ENCODE data around the gene CTCF. TPM values are rescaled to one million over a fixed set of nuclear protein-coding genes. Genes with fewer than 3 reads are reported as not detected.
A peak's percentile ranks its signal among the peaks of the same experiment; 100 is the strongest.

Gene CTCF
- total and polyA plus RNA-seq, 4 experiments from 2014 or later: 26.5 to 85.7 (median 71.2) TPM

- Mint-ChIP-seq H3K27ac (peak overlapping the region; percentile 38 to 89 (median 83)), H3K36me3 (peaks cover 14 to 28% of the 10 kb centered on the region in 2 donors), H3K27me3 (no peaks in the 10 kb centered on the region), H3K9me3 (no peaks in the 10 kb centered on the region), H3K4me1 (peaks cover 20 to 67% (median 38%) of the 10 kb centered on the region in 4 donors), H3K4me3 (peak overlapping the region; percentile 67 to 84 (median 80))
- no peak for DNase-seq
- Histone ChIP-seq H3K9me3 (ENCODE audit: control insufficient read depth in 1 of 2, low read length in 2 of 2) (no peaks in the 10 kb centered on the region), H3K27me3 (ENCODE audit: insufficient read depth, low read length) (no peaks in the 10 kb centered on the region), H3K36me3 (ENCODE audit: insufficient read depth, low read length) (no peaks in the 10 kb centered on the region), H3K27ac (ENCODE audit: low read depth, low read length) (peak overlapping the region; percentile 84), H3K4me3 (ENCODE audit: low read length in 2 of 2) (no peak overlapping the region), H3K4me1 (ENCODE audit: insufficient read depth, low read length) (peaks cover 38% of the 10 kb centered on the region)
- ChIA-PET POLR2A (ENCODE audit: partially characterized antibody) (interaction anchor here (0.6 to 20.3 kb wide), 8 partner anchors 8 to 121 kb away, joined by 3 to 706 read pairs (median 12); partner anchors contain the start of genes ACD, ATP6V0D1, CARMIL2 and CTCF), CTCF (ENCODE audit: partially characterized antibody) (interaction anchor here (0.6 to 11.4 kb wide), 3 partner anchors 8 to 301 kb away, joined by 3 to 125 read pairs (median 22); no protein-coding TSS in a partner anchor)
- intact Hi-C loops (cut with micrococcal nuclease): no loop called here
These were observed 23.1 kb upstream of the CTCF start for GRCh38 chr16:67539271-67539670.

DNA sequence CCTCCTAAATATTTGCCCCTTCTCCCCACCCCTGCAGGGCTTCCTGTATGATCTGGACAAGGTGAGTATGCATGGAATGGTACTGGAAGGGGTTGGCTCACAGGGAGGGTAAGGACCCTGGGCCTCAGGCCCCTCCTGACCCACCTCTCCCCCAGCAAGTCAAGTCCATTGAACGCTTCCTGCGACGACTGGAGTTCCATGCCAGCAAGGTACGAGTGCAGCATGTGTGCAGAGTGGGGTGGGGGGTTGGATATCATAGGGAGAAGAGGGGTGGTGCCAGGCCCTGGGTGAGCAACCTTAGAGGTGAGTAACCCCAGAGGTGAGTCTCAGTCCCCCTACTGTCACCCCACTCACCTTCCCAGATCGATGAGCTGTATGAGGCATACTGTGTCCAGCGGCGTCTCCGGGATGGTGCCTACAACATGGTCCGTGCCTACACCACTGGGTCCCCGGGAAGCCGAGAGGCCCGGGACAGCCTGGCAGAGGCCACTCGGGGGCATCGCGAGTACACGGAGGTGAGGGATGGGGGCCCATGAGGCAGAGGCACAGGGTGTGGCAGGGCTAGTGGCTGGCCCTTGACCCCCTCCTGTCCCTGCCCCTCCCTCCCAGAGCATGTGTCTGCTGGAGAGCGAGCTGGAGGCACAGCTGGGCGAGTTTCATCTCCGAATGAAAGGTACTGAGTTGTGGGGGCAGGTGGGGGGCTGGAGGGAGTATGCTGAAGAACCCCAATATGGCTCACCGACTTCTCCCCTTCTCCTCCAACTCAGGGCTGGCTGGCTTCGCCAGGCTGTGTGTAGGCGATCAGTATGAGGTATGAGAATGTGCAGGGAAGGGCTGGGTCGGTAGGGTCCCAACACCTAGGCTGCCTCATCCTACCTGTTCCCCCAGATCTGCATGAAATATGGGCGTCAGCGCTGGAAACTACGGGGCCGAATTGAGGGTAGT is 22.4 kb upstream of the CTCF start:
- intact Hi-C loops (cut with micrococcal nuclease): no loop called here
- H3K4me1 Mint-ChIP-seq: peaks cover 18 to 66% (median 37%) of the 10 kb centered on the region in 4 donors

GRCh38 chr16:67540756-67541155 is 21.6 kb upstream of the CTCF start:
- H3K9me3 ChIP-seq (ENCODE audit: control insufficient read depth in 1 of 2, low read length in 2 of 2): no peaks in the 10 kb centered on the region
- POLR2A ChIA-PET (ENCODE audit: partially characterized antibody): interaction anchor here (1.3 to 20.3 kb wide), 5 partner anchors 11 to 119 kb away, joined by 3 to 706 read pairs (median 8); partner anchors contain the start of genes ACD, CARMIL2 and CTCF
- Mint-ChIP-seq H3K36me3 (peaks cover 14 to 28% of the 10 kb centered on the region in 2 donors), H3K27ac (peak overlapping the region; percentile 6 to 84 (median 74)), H3K4me3 (peak overlapping the region in 4 of 8 donors; percentile 27 to 55 (median 48)), H3K9me3 (no peaks in the 10 kb centered on the region), H3K27me3 (no peaks in the 10 kb centered on the region), H3K4me1 (peaks cover 18 to 66% (median 34%) of the 10 kb centered on the region in 4 donors)
- H3K27me3 ChIP-seq (ENCODE audit: insufficient read depth, low read length): no peaks in the 10 kb centered on the region
- H3K36me3 ChIP-seq (ENCODE audit: insufficient read depth, low read length): no peaks in the 10 kb centered on the region
- H3K27ac ChIP-seq (ENCODE audit: low read depth, low read length): no peak overlapping the region
- H3K4me3 ChIP-seq (ENCODE audit: low read length in 2 of 2): no peak overlapping the region
- H3K4me1 ChIP-seq (ENCODE audit: insufficient read depth, low read length): peaks cover 38% of the 10 kb centered on the region
- no peak for DNase-seq
- intact Hi-C loops (cut with micrococcal nuclease): no loop called here
- CTCF ChIA-PET (ENCODE audit: partially characterized antibody): interaction anchor here (1.0 to 11.4 kb wide), 4 partner anchors 19 to 128 kb away, joined by 3 to 125 read pairs (median 6); partner anchors contain the start of gene CARMIL2

More for the DNA sequence above, 22.4 kb upstream of the CTCF start:
- Mint-ChIP-seq H3K36me3 (peaks cover 14 to 28% of the 10 kb centered on the region in 2 donors), H3K27ac (peak overlapping the region; percentile 37 to 89 (median 73)), H3K9me3 (no peaks in the 10 kb centered on the region), H3K27me3 (no peaks in the 10 kb centered on the region), H3K4me3 (peak overlapping the region in 5 of 8 donors; percentile 67 to 83 (median 80))
- ChIA-PET POLR2A (ENCODE audit: partially characterized antibody) (interaction anchor here (1.0 to 20.3 kb wide), 6 partner anchors 7 to 120 kb away, joined by 4 to 706 read pairs (median 24); partner anchors contain the start of genes ACD, ATP6V0D1, CARMIL2 and CTCF), CTCF (ENCODE audit: partially characterized antibody) (interaction anchor here (1.0 to 11.4 kb wide), 3 partner anchors 19 to 129 kb away, joined by 3 to 125 read pairs (median 8); partner anchors contain the start of gene CARMIL2)
- H3K4me1 ChIP-seq (ENCODE audit: insufficient read depth, low read length): peaks cover 38% of the 10 kb centered on the region
- no peaks in the 10 kb centered on the region for H3K36me3 ChIP-seq (ENCODE audit: insufficient read depth, low read length)
- H3K9me3 ChIP-seq (ENCODE audit: control insufficient read depth in 1 of 2, low read length in 2 of 2): no peaks in the 10 kb centered on the region
- no peaks in the 10 kb centered on the region for H3K27me3 ChIP-seq (ENCODE audit: insufficient read depth, low read length)
- no peak for DNase-seq
- no peak overlapping the region for H3K27ac ChIP-seq (ENCODE audit: low read depth, low read length)
- no peak overlapping the region for H3K4me3 ChIP-seq (ENCODE audit: low read length in 2 of 2)

DNA sequence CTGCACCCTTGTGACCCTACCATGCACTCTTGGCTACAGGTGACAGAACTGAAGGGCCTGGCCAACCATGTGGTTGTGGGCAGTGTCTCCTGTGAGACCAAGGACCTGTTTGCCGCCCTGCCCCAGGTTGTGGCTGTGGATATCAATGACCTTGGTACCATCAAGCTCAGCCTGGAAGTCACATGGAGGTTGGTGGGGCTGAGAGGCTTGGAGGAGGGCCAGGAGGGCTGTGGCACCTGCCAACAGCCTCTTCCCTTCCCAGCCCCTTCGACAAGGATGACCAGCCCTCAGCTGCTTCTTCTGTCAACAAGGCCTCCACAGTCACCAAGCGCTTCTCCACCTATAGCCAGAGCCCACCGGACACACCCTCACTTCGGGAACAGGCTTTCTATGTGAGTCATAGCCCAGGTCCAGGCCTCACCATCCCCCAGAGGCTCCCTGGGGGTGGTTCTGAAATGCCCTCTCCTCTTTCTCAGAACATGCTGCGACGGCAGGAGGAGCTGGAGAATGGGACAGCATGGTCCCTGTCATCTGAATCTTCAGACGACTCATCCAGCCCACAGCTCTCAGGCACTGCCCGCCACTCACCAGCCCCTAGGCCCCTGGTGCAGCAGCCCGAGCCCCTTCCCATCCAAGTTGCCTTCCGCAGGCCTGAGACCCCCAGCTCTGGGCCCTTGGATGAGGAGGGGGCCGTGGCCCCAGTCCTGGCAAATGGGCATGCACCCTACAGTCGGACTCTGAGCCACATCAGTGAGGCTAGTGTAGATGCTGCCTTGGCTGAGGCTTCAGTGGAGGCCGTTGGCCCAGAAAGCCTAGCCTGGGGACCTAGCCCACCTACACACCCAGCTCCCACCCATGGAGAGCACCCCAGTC is 20.7 kb upstream of the CTCF start:
- intact Hi-C loops (cut with micrococcal nuclease): no loop called here
- peaks cover 18 to 66% (median 33%) of the 10 kb centered on the region in 4 donors for H3K4me1 Mint-ChIP-seq

GRCh38 chr16:67542464-67542863 is 19.9 kb upstream of the CTCF start:
- Histone ChIP-seq H3K4me1 (ENCODE audit: insufficient read depth, low read length) (peaks cover 45% of the 10 kb centered on the region), H3K27ac (ENCODE audit: low read depth, low read length) (peak overlapping the region; percentile 15), H3K27me3 (ENCODE audit: insufficient read depth, low read length) (no peaks in the 10 kb centered on the region), H3K4me3 (ENCODE audit: low read length in 2 of 2) (no peak overlapping the region), H3K9me3 (ENCODE audit: control insufficient read depth in 1 of 2, low read length in 2 of 2) (no peaks in the 10 kb centered on the region), H3K36me3 (ENCODE audit: insufficient read depth, low read length) (no peaks in the 10 kb centered on the region)
- DNase-seq: peak; percentile 77 to 92 (median 83)
- ChIA-PET POLR2A (ENCODE audit: partially characterized antibody) (interaction anchor here (1.4 to 20.3 kb wide), 4 partner anchors 12 to 118 kb away, joined by 4 to 706 read pairs (median 13); partner anchors contain the start of genes ACD, CARMIL2 and CTCF), CTCF (ENCODE audit: partially characterized antibody) (interaction anchor here (1.3 to 9.3 kb wide), 3 partner anchors 21 to 103 kb away, joined by 5 to 329 read pairs (median 5); partner anchors contain the start of genes CARMIL2 and CTCF)
- peaks cover 24 to 67% (median 35%) of the 10 kb centered on the region in 4 donors for H3K4me1 Mint-ChIP-seq
- no peaks in the 10 kb centered on the region for H3K9me3 Mint-ChIP-seq
- intact Hi-C loops (cut with micrococcal nuclease): no loop called here
- H3K4me3 Mint-ChIP-seq: peak overlapping the region in 3 of 8 donors; percentile 2 to 40 (median 10)
- H3K27me3 Mint-ChIP-seq: no peaks in the 10 kb centered on the region
- peak overlapping the region; percentile 57 to 91 (median 85) for H3K27ac Mint-ChIP-seq
- H3K36me3 Mint-ChIP-seq: peaks cover 14 to 32% of the 10 kb centered on the region in 2 donors

More for the DNA sequence above, 20.7 kb upstream of the CTCF start:
- Histone ChIP-seq H3K27me3 (ENCODE audit: insufficient read depth, low read length) (no peaks in the 10 kb centered on the region), H3K9me3 (ENCODE audit: control insufficient read depth in 1 of 2, low read length in 2 of 2) (no peaks in the 10 kb centered on the region), H3K4me1 (ENCODE audit: insufficient read depth, low read length) (peaks cover 40% of the 10 kb centered on the region), H3K27ac (ENCODE audit: low read depth, low read length) (peak overlapping the region; percentile 15), H3K36me3 (ENCODE audit: insufficient read depth, low read length) (no peaks in the 10 kb centered on the region), H3K4me3 (ENCODE audit: low read length in 2 of 2) (no peak overlapping the region)
- POLR2A ChIA-PET (ENCODE audit: partially characterized antibody): interaction anchor here (0.6 to 20.3 kb wide), 8 partner anchors 12 to 125 kb away, joined by 3 to 706 read pairs (median 4); partner anchors contain the start of genes ACD, C16orf86, CARMIL2 and CTCF
- Mint-ChIP-seq H3K27ac (peak overlapping the region; percentile 74 to 91 (median 85)), H3K4me3 (peak overlapping the region in 3 of 8 donors; percentile 2 to 39 (median 7)), H3K36me3 (peaks cover 14 to 32% of the 10 kb centered on the region in 2 donors), H3K9me3 (no peaks in the 10 kb centered on the region), H3K27me3 (no peaks in the 10 kb centered on the region)
- DNase-seq: no peak
- CTCF ChIA-PET (ENCODE audit: partially characterized antibody): interaction anchor here (1.2 to 2.3 kb wide), 4 partner anchors 20 to 127 kb away, joined by 3 to 8 read pairs (median 5); partner anchors contain the start of genes ATP6V0D1 and CTCF

DNA sequence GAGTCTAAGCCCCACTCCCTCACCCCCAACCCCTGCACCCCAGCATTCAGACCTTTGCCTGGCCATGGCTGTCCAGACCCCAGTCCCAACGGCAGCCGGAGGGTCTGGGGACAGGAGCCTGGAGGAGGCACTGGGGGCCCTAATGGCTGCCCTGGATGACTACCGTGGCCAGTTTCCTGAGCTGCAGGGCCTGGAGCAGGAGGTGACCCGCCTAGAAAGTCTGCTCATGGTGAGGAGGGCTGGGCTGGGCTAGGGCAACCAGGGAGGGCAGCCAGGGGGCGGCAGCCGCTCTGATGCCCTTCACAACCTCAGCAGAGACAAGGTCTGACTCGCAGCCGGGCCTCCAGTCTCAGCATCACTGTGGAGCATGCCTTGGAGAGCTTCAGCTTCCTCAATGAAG is 19.3 kb upstream of the CTCF start:
- no peak for DNase-seq
- Mint-ChIP-seq H3K36me3 (peaks cover 14 to 33% of the 10 kb centered on the region in 2 donors), H3K4me1 (peaks cover 29 to 73% (median 40%) of the 10 kb centered on the region in 4 donors), H3K4me3 (peak overlapping the region in 1 of 8 donors; percentile 10), H3K27ac (peak overlapping the region in 4 of 7 donors; percentile 50 to 88 (median 81)), H3K9me3 (no peaks in the 10 kb centered on the region), H3K27me3 (no peaks in the 10 kb centered on the region)
- CTCF ChIA-PET (ENCODE audit: partially characterized antibody): interaction anchor here (1.4 to 9.3 kb wide), 5 partner anchors 16 to 103 kb away, joined by 3 to 361 read pairs (median 101); partner anchors contain the start of genes ATP6V0D1, CARMIL2 and CTCF
- H3K4me3 ChIP-seq (ENCODE audit: low read length in 2 of 2): no peak overlapping the region
- H3K36me3 ChIP-seq (ENCODE audit: insufficient read depth, low read length): no peaks in the 10 kb centered on the region
- POLR2A ChIA-PET (ENCODE audit: partially characterized antibody): interaction anchor here (11.9 to 20.3 kb wide), 2 partner anchors 19 to 100 kb away, joined by 190 to 706 read pairs; partner anchors contain the start of genes CARMIL2 and CTCF
- H3K4me1 ChIP-seq (ENCODE audit: insufficient read depth, low read length): peaks cover 51% of the 10 kb centered on the region
- no peaks in the 10 kb centered on the region for H3K27me3 ChIP-seq (ENCODE audit: insufficient read depth, low read length)
- intact Hi-C loops (cut with micrococcal nuclease): no loop called here
- no peak overlapping the region for H3K27ac ChIP-seq (ENCODE audit: low read depth, low read length)
- H3K9me3 ChIP-seq (ENCODE audit: control insufficient read depth in 1 of 2, low read length in 2 of 2): no peaks in the 10 kb centered on the region
